Stimulated activated CD4-positive, alpha-beta T cell treated with anti-CD3 and anti-CD28 coated beads, TNF-alpha, amount 100 ng/mL, for 48 hours (primary cell): ENCODE results near the gene DYSF.

Experiments
- DNase-seq, 3 donors: peaks; one replicate each; pipeline ENCODE4 v3.0.0-alpha.2; 2020; ENCODE audit warnings: low read depth in 3 of 3

Gene DYSF

GRCh38 chr2:71706836-71707235 lies 253.5 kb downstream of the DYSF start:
- no peak for DNase-seq

GRCh38 chr2:71710367-71711132 lies 257.2 kb downstream of the DYSF start:
- no peak for DNase-seq

DNA sequence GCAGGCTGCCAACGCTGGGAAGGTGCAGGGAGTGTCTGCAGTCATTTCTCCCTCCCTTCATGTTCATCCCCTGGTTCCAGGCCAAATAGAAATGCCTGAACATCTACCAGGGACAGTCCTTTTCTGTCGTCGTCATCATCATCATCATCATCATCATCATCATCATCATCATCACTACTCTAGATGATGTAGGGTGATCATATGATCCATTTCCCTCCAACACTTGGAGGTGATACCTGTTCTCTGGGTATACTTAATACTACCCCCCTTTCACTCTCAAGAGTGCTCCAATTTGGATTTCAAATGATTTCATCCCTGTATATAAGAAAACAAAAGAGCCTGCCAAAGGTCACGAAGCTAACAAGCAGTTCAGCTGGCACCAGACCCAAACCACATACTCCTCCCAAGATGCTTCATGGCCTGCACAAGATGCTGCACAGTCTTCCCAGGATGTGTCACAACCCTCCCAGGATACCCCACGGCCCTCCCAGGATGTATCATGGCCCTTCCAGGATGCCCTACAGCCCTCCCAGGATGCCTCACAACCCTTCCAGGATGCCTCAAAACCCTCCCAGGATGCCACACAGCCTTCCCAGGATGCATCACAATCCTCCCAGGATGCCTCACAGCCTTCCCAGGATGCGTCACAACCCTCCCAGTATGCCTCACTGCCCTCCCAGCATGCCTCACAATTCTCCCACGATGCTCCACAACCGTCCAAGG lies 257.9 kb downstream of the DYSF start:
- no peak for DNase-seq

DNA sequence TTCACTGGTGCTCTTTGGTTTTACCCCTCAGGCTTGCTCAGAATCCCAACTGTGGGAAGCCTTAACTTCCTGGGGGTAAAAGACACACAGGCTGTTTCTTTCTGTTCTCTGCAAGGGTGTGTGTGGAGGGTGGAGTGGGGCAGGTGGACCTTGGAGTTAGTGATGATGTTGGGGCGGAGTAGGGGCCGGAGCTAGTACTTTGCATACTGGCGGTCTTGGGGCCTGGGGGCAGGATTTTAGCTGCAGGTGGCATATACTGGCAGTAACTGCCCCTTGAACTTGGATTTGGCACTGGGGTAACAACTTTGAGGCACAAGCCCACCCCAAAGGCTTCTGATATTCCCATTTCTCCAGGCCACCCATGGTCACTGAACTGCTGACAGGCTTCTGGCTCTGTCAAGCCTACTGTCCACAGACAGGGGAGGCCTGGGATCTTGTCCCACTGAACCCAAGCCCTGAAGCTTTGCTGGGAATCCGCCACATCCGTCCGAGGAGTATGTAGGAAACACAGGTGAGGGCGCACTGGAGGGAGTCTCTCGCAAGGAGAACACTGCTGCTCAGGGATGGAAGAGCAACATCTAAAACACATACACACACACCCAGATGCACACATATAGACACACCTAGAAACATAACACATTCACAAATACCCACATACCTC lies 258.9 kb downstream of the DYSF start:
- no peak for DNase-seq

GRCh38 chr2:71713581-71714580 lies 260.5 kb downstream of the DYSF start:
- no peak for DNase-seq

- no peak for DNase-seq
These were observed 261.4 kb downstream of the DYSF start for GRCh38 chr2:71714601-71715240.

GRCh38 chr2:71715241-71715750 lies 261.9 kb downstream of the DYSF start:
- DNase-seq: no peak

- DNase-seq: no peak
These were observed 262.8 kb downstream of the DYSF start for GRCh38 chr2:71715951-71716696.

DNA sequence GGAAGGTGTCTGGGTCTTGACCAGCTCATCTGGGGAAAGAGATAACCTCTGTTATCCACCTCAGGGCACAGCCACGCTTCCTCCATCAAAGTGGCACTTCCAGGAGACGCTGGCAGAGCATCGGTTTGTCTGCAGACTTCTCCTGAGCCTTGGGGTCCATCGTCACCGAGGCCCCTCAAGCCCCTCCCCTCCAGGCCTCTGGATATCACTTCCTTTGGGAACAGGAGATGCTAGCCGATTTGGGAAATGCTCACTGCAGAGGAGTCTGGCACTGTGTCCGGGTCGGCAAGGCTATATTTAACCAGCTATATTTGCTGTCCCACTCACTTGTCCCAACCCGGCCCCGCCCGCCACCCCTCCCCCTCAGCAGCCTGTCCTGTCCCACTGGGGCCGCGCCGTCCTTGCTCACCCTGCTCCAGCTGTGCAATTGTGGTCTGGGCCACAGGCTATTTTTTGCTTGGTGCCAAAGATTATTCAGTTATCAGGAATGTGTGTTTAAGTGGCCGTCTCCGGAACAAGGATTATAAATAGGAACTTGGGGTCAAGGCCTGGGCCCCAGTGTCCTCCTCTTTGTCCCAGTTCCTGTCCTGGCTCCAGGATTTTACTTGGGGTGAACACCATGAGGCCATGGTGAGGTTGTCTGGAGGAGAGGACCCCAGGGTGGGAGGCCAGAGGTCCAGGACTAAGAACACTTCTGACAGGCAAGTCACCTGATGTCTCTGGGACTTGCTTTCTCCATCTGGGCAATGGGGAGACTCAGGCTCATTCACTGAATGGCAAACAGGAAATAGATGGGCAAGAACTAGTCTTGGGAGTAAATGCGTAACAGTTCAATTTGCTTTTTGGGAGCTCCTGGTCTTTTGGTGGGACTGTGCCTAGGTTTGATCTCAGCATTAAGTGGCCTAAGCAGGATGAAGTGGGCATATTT lies 263.6 kb downstream of the DYSF start:
- no peak for DNase-seq

DNA sequence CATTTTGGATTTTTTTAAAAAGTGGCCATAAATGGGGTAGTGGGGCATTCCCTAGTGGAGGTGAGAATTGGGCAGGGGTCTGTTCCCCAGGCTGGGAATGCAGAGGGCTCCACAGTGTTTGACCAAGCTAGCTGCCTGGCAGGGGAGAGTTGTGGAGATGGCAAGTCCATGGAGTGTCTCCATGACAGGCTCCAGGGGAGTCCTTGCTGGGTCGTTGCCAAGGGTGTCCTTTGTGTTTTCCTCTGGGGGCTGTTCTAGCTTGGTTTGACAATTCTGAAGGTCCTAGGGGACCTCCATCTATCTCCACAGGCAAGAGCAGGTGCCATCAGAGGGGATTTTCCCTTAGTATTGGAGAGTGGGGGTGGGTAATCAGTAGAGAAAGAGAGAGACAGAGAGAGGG lies 265.3 kb downstream of the DYSF start:
- no peak for DNase-seq

GRCh38 chr2:71719520-71720282 lies 266.3 kb downstream of the DYSF start:
- no peak for DNase-seq

DNA sequence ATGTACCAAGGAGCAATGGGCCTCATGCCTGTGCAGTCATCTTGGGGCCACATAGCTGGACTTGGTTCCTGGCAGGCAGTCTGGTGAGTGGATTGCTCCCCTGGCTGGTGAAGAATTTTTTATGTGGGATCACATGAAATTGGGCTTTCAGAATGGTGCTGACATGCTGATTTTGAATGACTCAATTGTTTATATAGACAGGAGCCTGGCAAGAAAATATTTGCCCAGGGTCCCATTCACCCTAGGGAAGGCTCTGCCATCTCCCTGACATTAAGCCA lies 266.9 kb downstream of the DYSF start:
- no peak for DNase-seq

GRCh38 chr2:71720596-71721361 lies 267.4 kb downstream of the DYSF start:
- DNase-seq: no peak

DNA sequence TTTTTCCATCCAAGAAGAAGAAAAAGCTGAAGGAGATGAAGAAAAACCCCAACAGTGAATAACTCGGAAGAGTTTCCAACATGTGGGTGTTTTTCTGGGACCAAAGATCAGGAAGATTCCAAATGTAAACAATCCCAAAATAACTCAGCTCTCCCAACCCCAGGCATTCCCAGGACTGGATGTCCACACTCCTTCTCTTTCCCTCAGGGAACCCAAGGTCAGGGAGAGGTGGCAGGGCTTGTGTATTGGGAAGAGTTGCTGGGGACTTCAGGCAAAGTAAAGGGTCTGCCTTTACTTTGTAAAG lies 268.0 kb downstream of the DYSF start:
- DNase-seq: no peak

DNA sequence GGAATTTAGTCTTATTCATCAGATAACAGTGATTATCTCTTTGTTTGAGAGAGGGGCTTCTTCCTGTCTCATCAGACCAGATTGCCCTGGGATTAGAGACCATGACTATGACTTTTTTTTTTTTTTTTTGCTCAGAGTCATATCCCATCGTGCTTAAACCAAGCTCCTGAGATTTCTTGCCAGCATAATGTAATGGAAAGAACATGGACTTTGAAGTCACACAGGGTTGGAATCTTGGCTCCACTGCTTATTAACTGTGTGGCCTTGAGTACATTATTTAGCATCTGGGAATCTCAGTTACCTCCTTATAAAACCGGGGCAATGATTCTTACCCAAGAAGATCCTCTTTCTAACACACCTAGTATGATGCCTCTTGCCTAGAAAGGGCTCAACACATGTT lies 268.3 kb downstream of the DYSF start:
- DNase-seq: no peak

- DNase-seq: no peak
These were observed 268.9 kb downstream of the DYSF start for GRCh38 chr2:71722286-71722685.

DNA sequence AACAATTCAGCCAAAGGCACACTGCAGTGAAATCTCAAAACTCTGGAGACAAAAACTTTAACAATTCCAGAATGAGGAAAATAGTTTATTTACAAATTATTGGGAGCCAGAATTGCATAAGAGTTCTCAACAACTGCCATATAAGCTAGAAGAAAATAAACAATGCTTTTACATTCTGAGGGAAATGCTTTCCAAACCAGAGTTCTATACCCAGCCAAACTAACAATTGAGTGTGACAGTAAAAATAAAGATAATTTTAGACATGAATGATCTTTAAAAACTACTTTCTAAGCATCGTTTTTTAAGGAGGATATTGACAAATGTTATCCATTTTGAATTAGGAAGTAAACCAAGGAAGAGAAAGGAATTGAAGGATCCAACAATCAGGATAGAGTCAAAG lies 271.4 kb downstream of the DYSF start:
- DNase-seq: no peak

GRCh38 chr2:71725836-71726235 lies 272.5 kb downstream of the DYSF start:
- no peak for DNase-seq
